K562 (cell line): ENCODE results near the gene CRAT. TPM values are rescaled to one million over a fixed set of nuclear protein-coding genes. Genes with fewer than 3 reads are reported as not detected.

Source experiments
- HDAC2 ChIP-seq: fragments of 450-650 bp; IDR thresholded peaks from 2 replicates; pipeline ENCODE4 v1.6.1; 2016; ENCODE audit warnings: mild to moderate bottlenecking
- MTF1 ChIP-seq: fragments of 250-450 bp; sonication (Bioruptor Pico); IDR thresholded peaks from 2 replicates; pipeline ENCODE4 v1.9.0; 2021; ENCODE audit warnings: moderate library complexity, mild to moderate bottlenecking, inconsistent platforms, borderline replicate concordance
- NFE2 ChIP-seq: IDR thresholded peaks from 2 replicates; pipeline ENCODE4 v1.6.1; 2014; ENCODE audit warnings: antibody characterized with exemption, low read depth
- NRF1 ChIP-seq, 2 experiments: fragments of 450-650 bp; IDR thresholded peaks in 1 of 2; conservative IDR thresholded peaks in 1 of 2; 2 replicates each; pipeline ENCODE4 v1.6.1; 2014; ENCODE audit warnings: mild to moderate bottlenecking in 2 of 2
- SRSF9 ChIP-seq: fragments of 200-400 bp; formaldehyde crosslinking; IDR thresholded peaks from 2 replicates; pipeline ENCODE4 v1.6.1; 2017; ENCODE audit warnings: low read depth, low read length, borderline replicate concordance
- TCFL5 ChIP-seq: fragments of 250-450 bp; sonication (Bioruptor Pico); conservative IDR thresholded peaks from 2 replicates; pipeline ENCODE4 v1.6.1; 2021; ENCODE audit warnings: mild to moderate bottlenecking, moderate library complexity, matching md5 sums
- ZNF165 ChIP-seq: fragments of 250-450 bp; sonication (Bioruptor Pico); IDR thresholded peaks from 2 replicates; pipeline ENCODE4 v1.4.0; 2020; ENCODE audit warnings: borderline replicate concordance
- ZNF57 ChIP-seq: fragments of 450-650 bp; formaldehyde crosslinking; IDR thresholded peaks from 2 replicates; pipeline ENCODE4 v1.4.0; 2020; ENCODE audit warnings: mild to moderate bottlenecking, moderate library complexity
- ZNF584 ChIP-seq: fragments of 200-800 bp; sonication (Bioruptor generic); IDR thresholded peaks from 2 replicates; pipeline ENCODE4 v1.6.1; 2016; ENCODE audit warnings: low read depth, mild to moderate bottlenecking, missing genetic modification characterization, missing compliant biosample characterization
- polyA plus RNA-seq, 8 experiments: library from polyadenylated mRNA; depleted of rRNA in 4 of 8; stranded (reverse) in 5 of 8; unstranded in 3 of 8; fragments of >200 nt; fragmentation: Nextera tagmentation in 2 of 8; fragmentation: Illumina TruSeq in 1 of 8; extraction: Ambion mirVana in 2 of 8; extraction: Trizol in 1 of 8; gene quantifications; 2 replicates each; pipeline versions ENCODE4 v1.2.1 to v1.2.3, GENCODE V29; 2011 to 2014; ENCODE audit warnings: inconsistent platforms in 1 of 8, missing spikeins in 1 of 8
- total RNA-seq, 7 experiments: library from RNA; depleted of rRNA in 6 of 7; stranded (reverse); fragments of >200 nt in 6 of 7; fragmentation: Illumina TruSeq in 2 of 7; extraction: Trizol in 2 of 7; gene quantifications; 2 replicates each; pipeline versions ENCODE4 v1.2.1 to v1.2.3, GENCODE V29; 2011 to 2021; ENCODE audit warnings: low replicate concordance in 1 of 7
- TF ChIP-seq, protein P1 (sequence below): fragments of 250-450 bp; sonication (Bioruptor Pico); IDR thresholded peaks from 2 replicates; pipeline ENCODE4 v1.8.0; 2022; ENCODE audit warnings: moderate library complexity, mild to moderate bottlenecking, inconsistent platforms
- TF ChIP-seq, protein P2 (sequence below), 2 experiments: fragments of 150-350 bp in 1 of 2; IDR thresholded peaks; 2 replicates each; pipeline ENCODE4 v1.6.1; 2012 to 2016; ENCODE audit warnings: low read depth in 2 of 2, low read length in 2 of 2, mild to moderate bottlenecking in 1 of 2, moderate library complexity in 1 of 2
- TF ChIP-seq, protein P3 (sequence below), 2 experiments: fragments of 450-650 bp; conservative IDR thresholded peaks; 2 replicates each; pipeline ENCODE4 v1.6.1; 2017; ENCODE audit warnings: mild to moderate bottlenecking in 2 of 2, moderate library complexity in 2 of 2
- TF ChIP-seq, protein P4 (sequence below), 2 experiments: fragments of 200-800 bp in 1 of 2; sonication (Bioruptor generic) in 1 of 2; sonication (generic) in 1 of 2; formaldehyde crosslinking in 1 of 2; IDR thresholded peaks in 1 of 2; conservative IDR thresholded peaks in 1 of 2; 2 replicates each; pipeline versions ENCODE4 v1.5.0 to v1.6.1; 2016 to 2020; ENCODE audit warnings: missing compliant biosample characterization in 1 of 2, missing genetic modification characterization in 1 of 2, missing genetic modification reagents in 1 of 2
- TF ChIP-seq, protein P5 (sequence below): IDR thresholded peaks from 2 replicates; pipeline ENCODE4 v1.6.1; 2016; ENCODE audit warnings: missing genetic modification characterization, missing compliant biosample characterization

Gene CRAT
- total and polyA plus RNA-seq, 9 of the 15 experiments (the other 6 are each of a cell fraction or from before 2014, with no cell fraction given): 0.20 to 13.8 (median 5.4) TPM

DNA sequence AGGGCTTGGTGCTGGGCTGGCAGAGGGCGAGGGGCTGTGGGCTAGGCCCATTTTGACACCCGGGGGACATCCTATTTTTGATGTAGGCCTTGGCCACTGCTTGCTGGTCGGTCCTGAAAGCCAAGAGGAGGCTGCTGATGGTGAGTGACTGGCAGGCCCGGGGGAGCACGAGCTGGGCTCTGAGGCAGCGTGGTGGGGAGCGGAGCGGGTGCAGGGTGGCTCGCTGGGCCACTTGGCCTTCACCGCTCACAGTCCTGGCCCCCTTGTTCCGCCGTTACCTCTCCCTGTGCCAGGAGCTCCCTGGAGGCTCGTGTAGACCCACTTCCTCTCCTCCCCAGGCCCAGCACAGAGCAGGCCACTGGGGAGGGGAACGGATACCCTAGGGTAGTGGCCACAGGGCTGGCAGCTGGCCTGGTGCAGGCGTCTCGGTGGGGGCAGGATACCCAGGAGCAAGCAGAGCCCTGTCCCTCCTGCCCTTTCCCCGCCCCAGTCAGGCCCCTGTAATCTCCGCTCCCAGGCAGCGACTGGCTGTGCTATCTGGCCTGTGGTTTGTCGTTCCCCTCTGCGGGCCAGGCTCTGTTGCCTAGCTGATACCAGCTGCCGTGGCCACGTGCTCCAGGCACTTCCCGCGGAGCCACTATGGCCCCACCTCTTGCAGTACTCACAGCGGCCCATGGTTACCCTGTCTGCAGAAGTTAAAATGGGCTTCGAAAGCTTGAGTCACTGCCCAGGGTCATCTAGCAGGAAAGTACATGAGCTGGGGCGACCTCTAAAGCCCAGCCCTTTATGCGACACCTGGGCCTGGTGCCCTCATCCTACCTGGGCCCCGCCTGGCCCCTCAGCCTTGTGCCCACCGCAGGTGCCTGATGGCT lies 41.4 kb downstream of the CRAT start (continued):
- TF ChIP-seq, protein P1, sequence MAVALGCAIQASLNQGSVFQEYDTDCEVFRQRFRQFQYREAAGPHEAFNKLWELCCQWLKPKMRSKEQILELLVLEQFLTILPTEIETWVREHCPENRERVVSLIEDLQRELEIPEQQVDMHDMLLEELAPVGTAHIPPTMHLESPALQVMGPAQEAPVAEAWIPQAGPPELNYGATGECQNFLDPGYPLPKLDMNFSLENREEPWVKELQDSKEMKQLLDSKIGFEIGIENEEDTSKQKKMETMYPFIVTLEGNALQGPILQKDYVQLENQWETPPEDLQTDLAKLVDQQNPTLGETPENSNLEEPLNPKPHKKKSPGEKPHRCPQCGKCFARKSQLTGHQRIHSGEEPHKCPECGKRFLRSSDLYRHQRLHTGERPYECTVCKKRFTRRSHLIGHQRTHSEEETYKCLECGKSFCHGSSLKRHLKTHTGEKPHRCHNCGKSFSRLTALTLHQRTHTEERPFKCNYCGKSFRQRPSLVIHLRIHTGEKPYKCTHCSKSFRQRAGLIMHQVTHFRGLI (CRISPR knock-in tag): no peak; the same call in 1 of the 2 replicates
- TF ChIP-seq, protein P2, sequence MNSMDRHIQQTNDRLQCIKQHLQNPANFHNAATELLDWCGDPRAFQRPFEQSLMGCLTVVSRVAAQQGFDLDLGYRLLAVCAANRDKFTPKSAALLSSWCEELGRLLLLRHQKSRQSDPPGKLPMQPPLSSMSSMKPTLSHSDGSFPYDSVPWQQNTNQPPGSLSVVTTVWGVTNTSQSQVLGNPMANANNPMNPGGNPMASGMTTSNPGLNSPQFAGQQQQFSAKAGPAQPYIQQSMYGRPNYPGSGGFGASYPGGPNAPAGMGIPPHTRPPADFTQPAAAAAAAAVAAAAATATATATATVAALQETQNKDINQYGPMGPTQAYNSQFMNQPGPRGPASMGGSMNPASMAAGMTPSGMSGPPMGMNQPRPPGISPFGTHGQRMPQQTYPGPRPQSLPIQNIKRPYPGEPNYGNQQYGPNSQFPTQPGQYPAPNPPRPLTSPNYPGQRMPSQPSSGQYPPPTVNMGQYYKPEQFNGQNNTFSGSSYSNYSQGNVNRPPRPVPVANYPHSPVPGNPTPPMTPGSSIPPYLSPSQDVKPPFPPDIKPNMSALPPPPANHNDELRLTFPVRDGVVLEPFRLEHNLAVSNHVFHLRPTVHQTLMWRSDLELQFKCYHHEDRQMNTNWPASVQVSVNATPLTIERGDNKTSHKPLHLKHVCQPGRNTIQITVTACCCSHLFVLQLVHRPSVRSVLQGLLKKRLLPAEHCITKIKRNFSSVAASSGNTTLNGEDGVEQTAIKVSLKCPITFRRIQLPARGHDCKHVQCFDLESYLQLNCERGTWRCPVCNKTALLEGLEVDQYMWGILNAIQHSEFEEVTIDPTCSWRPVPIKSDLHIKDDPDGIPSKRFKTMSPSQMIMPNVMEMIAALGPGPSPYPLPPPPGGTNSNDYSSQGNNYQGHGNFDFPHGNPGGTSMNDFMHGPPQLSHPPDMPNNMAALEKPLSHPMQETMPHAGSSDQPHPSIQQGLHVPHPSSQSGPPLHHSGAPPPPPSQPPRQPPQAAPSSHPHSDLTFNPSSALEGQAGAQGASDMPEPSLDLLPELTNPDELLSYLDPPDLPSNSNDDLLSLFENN (IDR thresholded peaks at IDR 0.05; ENCODE audit: low read depth in 2 of 2, low read length in 2 of 2): peak in 1 of 2 experiments; percentile 99; a peak in 2 of 4 replicates
- TF ChIP-seq ZNF584 (CRISPR knock-in tag): peak; percentile 94
- no peak; the same call in 1 of the 2 replicates for TF ChIP-seq ZNF165 (CRISPR knock-in tag)
- no peak for TF ChIP-seq MTF1 (CRISPR knock-in tag)
- TF ChIP-seq, protein P3, sequence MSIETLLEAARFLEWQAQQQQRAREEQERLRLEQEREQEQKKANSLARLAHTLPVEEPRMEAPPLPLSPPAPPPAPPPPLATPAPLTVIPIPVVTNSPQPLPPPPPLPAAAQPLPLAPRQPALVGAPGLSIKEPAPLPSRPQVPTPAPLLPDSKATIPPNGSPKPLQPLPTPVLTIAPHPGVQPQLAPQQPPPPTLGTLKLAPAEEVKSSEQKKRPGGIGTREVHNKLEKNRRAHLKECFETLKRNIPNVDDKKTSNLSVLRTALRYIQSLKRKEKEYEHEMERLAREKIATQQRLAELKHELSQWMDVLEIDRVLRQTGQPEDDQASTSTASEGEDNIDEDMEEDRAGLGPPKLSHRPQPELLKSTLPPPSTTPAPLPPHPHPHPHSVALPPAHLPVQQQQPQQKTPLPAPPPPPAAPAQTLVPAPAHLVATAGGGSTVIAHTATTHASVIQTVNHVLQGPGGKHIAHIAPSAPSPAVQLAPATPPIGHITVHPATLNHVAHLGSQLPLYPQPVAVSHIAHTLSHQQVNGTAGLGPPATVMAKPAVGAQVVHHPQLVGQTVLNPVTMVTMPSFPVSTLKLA (conservative IDR thresholded peaks at IDR 0.05): peak; percentile 97 to 98
- peak; percentile 93 for TF ChIP-seq HDAC2
- TF ChIP-seq, protein P4, sequence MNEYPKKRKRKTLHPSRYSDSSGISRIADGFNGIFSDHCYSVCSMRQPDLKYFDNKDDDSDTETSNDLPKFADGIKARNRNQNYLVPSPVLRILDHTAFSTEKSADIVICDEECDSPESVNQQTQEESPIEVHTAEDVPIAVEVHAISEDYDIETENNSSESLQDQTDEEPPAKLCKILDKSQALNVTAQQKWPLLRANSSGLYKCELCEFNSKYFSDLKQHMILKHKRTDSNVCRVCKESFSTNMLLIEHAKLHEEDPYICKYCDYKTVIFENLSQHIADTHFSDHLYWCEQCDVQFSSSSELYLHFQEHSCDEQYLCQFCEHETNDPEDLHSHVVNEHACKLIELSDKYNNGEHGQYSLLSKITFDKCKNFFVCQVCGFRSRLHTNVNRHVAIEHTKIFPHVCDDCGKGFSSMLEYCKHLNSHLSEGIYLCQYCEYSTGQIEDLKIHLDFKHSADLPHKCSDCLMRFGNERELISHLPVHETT (CRISPR knock-in tag; conservative IDR thresholded peaks at IDR 0.05 in 1 of 2, IDR thresholded peaks at IDR 0.05 in 1 of 2): peak in 1 of 2 experiments; percentile 95; a peak in 2 of 4 replicates
- TF ChIP-seq ZNF57 (CRISPR knock-in tag): no peak
- TF ChIP-seq, protein P5, sequence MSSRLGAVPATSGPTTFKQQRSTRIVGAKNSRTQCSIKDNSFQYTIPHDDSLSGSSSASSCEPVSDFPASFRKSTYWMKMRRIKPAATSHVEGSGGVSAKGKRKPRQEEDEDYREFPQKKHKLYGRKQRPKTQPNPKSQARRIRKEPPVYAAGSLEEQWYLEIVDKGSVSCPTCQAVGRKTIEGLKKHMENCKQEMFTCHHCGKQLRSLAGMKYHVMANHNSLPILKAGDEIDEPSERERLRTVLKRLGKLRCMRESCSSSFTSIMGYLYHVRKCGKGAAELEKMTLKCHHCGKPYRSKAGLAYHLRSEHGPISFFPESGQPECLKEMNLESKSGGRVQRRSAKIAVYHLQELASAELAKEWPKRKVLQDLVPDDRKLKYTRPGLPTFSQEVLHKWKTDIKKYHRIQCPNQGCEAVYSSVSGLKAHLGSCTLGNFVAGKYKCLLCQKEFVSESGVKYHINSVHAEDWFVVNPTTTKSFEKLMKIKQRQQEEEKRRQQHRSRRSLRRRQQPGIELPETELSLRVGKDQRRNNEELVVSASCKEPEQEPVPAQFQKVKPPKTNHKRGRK (tag): no peak
- TF ChIP-seq NRF1 (conservative IDR thresholded peaks at IDR 0.05 in 1 of 2, IDR thresholded peaks at IDR 0.05 in 1 of 2): peak; percentile 46 to 56; a peak in 3 of 4 replicates
- TF ChIP-seq NFE2: peak; percentile 26; the same call in 1 of the 2 replicates
- no peak for TF ChIP-seq SRSF9
- TF ChIP-seq TCFL5: no peak
